Stimulated activated CD4-positive, alpha-beta T cell treated with anti-CD3 and anti-CD28 coated beads, Interleukin-1b, Interleukin-23, amount 100 ng/mL, for 48 hours (primary cell): Measurements from ENCODE around the gene TANGO6.
"Not testable (repeated sequence)": the region's sequence is repeated elsewhere in the genome, so short reads cannot be mapped to it uniquely, and the experiment has no call there.

ENCODE experiments used
- DNase-seq: peaks from one replicate; pipeline ENCODE4 v3.0.0-alpha.2; 2020

Gene TANGO6

GRCh38 chr16:69123910-69124309 lies 280.6 kb downstream of the TANGO6 start:
- DNase-seq, result peak; percentile 38

GRCh38 chr16:69124406-69124805 lies 281.1 kb downstream of the TANGO6 start:
- DNase-seq, result not testable (repeated sequence)

GRCh38 chr16:69124961-69125360 lies 281.6 kb downstream of the TANGO6 start:
- DNase-seq, result not testable (repeated sequence)

- no peak for DNase-seq
These were observed 282.9 kb downstream of the TANGO6 start for GRCh38 chr16:69126221-69126620.

DNA sequence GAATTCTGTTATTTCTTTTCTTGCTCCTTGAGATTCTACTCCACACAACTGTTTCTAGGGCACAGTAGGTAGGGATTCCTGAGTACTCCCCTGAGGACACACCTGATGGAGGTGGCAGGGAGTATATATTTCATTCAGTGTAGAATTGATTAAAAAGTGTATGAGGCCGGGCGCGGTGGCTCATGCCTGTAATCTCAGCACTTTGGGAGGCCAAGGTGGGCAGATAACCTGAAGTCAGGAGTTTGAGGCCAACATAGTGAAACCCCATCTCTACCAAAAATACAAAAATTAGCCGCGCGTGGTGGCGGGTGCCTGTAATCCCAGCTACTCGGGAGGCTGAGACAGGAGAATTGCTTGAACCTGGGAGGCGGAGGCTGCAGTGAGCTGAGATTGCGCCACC lies 283.5 kb downstream of the TANGO6 start:
- not testable (repeated sequence) for DNase-seq

GRCh38 chr16:69127966-69128510 lies 284.7 kb downstream of the TANGO6 start:
- DNase-seq, result no peak

GRCh38 chr16:69130461-69130860 lies 287.1 kb downstream of the TANGO6 start:
- no peak for DNase-seq

- no peak for DNase-seq
These were observed 288.0 kb downstream of the TANGO6 start for GRCh38 chr16:69131167-69131838.

GRCh38 chr16:69131839-69132423 lies 288.6 kb downstream of the TANGO6 start:
- peak; percentile 82 for DNase-seq

DNA sequence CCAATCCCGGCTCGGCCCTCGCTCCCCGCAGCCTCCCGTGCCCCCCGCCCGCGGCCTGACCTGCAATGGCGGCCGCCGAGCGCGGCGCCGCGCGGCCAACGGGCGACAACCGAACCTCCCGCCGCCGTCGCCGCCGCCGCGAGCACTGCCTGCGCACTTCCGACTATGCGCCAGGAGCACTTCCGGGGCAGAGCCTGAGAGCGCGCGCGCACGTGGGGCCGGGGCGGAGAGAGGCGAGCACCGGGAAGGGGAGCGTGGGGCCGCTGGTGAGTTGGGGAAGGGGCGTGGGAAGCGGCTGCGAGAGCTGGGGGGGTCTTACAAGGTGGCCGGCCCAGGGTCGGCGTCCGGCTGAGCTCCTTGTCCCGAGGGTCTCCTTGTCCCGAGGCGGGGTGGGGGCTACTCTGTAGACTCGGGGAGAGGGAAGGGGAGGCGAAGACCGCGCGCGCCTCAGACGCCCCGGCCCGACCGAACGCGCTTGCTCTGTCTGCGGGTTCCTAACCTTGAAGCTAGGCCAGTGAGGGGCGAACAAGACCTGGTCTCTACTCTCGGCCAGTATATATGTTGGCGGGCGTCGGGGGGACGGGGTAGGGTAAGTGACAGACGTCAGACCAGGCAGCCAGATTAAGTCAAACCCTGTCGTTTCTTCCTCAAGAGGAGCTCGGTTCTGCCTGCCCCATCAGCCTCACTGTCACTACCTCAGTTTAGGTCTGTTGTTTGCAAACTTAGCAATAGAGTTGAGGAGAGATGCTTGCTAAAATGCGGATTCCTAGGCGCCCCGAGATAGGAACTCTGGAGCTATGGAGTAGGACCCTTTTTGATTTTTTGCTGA lies 289.3 kb downstream of the TANGO6 start, which contains the start of the genes CHTF8 and UTP4:
CHTF8 (minus strand) TSS at position 165 of the 829 bp plus-strand sequence. CDS start 11,130 bp downstream, outside the sequence.
UTP4 (plus strand) TSS at position 226 of the 829 bp plus-strand sequence. CDS start 811 bp downstream, outside the sequence.
- peak; percentile 87 for DNase-seq

- DNase-seq, result no peak
These were observed 290.1 kb downstream of the TANGO6 start for GRCh38 chr16:69133373-69133954.
